Calu3 (cell line): Measurements from ENCODE around the gene NDUFS5. TPM values are rescaled to one million over a fixed set of nuclear protein-coding genes. Genes with fewer than 3 reads are reported as not detected.

Experiments used
- total RNA-seq: library from RNA; stranded (reverse); gene quantifications from 2 replicates; pipeline ENCODE4 v1.2.3, GENCODE V29; 2022

The NDUFS5 gene
- total RNA-seq, 1 experiment from 2014 or later: 170 TPM

Other genes with a start within 250 kb of the NDUFS5 start
- 23.7 and 25.9 TPM in 2 replicates for gene RRAGC, start 166.6 kb upstream of the NDUFS5 start, total RNA-seq
- gene MYCBP, start 153.0 kb upstream of the NDUFS5 start, total RNA-seq: 25.9 and 33.2 TPM in 2 replicates
- 0.56 TPM in 1 of 2 replicates, not detected in the other for gene GJA9, start 144.8 kb upstream of the NDUFS5 start, total RNA-seq
- gene RHBDL2, start 84.5 kb upstream of the NDUFS5 start, total RNA-seq: 9.4 and 10.9 TPM in 2 replicates
- gene AKIRIN1, start 35.1 kb upstream of the NDUFS5 start, total RNA-seq: 69.1 and 75.9 TPM in 2 replicates
- gene MACF1, start 178.3 kb downstream of the NDUFS5 start, total RNA-seq: 701 and 705 TPM in 2 replicates